Dermis microvascular lymphatic vessel endothelial cell (primary cell): ENCODE data around the gene MNT. TPM values are rescaled to one million over a fixed set of nuclear protein-coding genes. Genes with fewer than 3 reads are reported as not detected.

Source experiments
- DNase-seq, 2 donors: peaks; one replicate each; pipeline versions ENCODE4 v3.0.0 to v3.0.0-alpha.2; 2010; ENCODE audit warnings: low read depth in 2 of 2
- total RNA-seq: library from RNA; depleted of rRNA; stranded (reverse); fragments of >200 nt; gene quantifications from 2 replicates; pipeline ENCODE4 v1.2.1, GENCODE V29; 2014

Gene MNT
- total RNA-seq, 1 donor from 2014 or later: 2.4 TPM

DNA sequence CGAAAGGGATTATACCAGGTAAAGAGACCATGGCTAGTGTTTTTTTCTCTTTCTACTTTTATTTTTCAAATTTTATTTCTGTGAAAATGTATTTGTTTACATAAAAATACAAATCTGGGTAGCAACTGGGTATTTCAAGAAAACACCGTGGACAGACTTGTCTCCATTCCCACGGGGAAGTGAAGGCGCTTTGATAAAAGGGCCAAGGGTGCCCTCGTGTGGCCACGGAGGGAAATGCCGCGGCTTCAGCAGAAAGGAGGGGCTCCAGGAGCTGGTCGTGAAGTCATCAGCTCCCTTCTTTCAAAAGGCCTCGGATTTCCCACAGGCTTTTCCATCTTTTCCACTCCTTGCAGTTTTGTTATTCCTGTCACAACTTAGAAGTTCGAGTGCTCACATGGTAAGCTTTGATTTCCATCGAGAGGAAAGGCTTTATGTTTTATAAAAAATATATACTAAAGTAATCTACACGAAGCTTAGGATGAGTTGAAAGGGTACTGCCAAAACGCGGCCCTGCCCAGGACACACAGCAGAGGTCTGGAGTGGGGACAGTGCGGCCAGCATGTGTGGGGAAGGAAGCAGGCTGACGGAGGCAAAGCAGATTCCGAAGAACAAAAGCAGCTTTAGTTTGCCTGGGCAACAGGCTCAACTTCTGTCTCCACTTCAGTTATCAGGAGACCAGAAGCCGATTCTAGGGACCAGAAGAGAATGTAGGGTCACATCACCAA is 15.3 kb upstream of the MNT start:
- DNase-seq: peak; percentile 59 to 86

DNA sequence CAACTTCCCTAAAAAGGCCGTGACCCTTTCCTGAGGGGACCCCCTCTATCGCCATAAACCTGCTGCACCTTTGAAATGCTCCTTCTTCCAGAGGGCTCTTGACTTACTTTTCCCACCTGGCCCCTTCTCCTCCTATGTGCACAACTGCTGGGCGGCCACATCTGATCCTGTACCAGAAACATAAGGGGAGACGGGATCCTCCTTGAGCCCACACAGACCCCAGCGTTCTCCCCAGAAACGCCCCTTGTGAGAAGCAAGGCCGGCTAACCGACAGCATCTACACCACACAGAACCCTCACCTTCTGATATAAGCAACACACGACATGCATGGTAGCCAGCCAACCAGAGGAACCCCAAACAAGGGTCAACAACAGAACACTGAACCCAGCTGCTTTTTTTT is 14.2 kb upstream of the MNT start:
- DNase-seq: no peak

DNA sequence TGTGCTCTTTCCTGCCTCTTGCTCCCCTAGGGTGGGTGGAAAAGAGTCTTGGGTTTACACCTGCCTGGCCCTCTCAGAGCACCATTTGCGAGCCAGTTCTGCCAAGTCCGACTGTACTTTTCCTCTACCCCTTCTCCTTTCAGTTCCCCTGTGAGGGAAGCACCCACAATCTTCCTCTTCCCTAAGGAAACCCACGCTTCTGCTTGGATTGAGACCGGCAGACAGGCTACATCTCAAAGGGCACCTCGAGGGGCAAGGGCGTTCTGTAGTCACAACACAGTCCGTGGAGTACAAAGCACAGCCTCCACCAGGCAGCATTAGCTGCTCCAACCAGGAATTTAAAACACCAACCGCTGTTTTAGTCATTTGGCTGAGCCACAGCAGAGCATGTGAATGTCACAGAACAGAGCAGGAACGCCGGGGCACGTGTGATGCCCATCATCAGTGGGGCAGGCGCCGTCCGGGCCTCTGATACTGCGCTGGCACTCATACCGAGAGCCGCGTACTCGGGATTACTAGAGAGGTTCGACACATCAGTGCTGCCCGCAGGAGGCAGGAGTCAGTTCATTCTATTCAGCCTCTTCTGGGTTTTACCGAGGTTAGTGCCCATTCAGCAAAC is 13.7 kb upstream of the MNT start:
- DNase-seq: no peak

DNA sequence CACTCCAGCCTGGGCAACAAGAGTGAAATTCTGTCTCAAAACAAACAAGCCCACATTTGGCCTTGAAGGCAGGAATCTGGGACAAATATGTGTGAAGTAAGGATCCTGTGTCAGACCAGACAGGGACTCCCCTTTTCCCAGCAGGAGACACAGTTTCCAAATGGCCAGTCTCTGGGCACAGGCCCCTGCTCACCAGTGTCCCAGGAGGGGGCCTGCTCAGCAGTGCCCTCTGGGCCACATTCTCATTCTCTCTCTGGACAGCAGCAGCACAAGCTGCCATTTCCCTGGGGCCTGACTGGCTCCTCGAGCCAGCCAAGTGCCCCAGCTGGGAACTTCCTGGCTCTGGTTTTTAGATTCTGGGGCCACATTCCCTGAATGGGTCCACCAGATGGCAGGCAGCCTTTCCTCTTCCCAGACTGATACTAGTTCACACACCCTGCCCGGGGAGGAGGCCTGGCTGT is 11.7 kb upstream of the MNT start:
- DNase-seq: peak in 1 of 2 donors; percentile 40

DNA sequence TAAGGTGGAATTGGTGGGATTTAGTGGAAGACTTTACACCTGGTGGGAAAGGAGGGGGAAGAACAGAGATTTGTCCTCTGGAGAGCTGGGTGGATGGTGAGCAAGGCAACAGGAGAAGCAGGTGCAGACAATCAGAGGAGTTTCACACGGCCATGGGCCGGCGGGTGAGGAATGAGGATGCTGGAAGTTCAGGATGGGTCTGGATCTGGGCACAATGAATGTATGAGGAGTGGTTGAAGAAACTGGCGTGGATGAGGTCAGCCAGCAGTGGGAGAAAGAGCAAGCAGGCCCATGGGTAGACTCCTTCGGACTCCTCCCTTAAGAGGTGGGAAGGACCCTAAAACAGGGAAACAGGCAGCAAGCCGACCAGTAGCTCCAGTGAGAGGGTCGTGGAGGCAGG is 10.1 kb upstream of the MNT start:
- no peak for DNase-seq

DNA sequence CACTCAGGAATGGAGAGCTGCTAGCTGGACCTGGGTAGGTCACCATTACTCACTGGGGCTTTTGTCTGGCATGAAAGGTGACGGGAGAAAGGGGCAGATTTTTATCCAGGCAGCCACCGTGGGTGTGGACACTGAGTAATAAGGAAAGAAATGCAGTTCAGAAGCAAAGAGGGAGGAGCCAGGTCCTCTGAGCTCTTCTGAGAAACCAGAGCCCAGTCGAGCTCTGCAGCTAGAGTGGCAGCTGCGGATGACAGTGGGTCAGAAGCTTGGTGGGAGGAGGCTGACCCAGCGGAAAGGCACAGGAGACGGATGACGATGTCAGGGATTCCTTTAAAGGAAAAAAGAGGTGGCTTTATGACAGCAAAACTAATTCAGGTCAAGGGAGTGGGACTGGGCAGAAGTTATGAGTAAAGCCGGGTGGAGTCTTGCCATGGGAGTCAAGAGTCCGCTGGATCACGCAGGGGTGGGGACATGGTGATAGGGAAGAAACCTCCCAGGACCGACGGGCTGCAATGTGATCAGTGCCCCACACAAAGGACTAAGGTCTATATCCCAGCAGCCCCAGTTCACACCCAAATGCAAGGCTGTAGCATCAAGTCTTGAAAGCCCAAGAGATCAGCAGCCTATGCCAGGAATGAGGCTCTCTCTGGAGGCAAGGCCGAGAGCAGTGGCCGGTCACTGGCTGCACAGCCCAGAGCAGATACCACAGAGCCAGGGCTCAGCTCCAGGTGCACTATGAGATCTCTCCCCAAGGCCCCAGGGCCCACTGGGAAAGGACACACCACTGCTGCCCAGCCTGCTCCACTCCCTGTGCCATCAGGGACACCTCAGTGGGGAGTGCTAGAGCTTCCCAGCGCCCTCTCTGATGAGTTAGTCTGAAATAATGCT is 6.3 kb upstream of the MNT start:
- DNase-seq: peak in 1 of 2 donors; percentile 86

DNA sequence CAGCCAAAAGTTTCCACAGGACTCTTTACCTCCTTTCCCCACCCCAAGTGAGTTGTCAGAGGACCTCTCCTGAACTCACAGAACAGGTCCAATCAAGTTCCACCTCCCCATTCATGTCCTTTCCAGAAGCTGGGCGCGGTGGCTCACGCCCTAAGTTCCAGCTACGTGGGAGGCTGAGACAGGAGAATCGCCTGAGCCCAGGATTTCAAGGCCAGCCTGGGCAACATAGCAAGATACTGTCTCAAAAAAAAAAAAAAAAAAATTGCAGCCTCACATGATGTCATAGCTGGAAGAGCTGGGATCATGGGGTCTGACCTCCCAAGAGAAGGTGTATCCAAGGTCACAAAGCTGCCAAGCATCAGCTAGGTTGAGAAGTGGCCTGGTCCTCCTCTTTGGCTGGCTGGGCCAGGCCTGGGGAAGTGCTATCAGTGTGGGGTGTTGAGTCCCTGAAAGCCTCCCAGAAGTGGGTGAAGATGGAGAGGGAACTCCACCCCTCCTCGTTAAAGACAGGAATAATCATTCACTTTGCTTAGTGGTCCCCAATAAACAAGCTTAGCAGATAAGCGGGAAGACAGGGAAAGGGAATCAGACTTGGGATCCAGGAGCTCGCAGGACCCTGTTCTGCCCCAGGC is 5.5 kb upstream of the MNT start:
- DNase-seq: no peak

DNA sequence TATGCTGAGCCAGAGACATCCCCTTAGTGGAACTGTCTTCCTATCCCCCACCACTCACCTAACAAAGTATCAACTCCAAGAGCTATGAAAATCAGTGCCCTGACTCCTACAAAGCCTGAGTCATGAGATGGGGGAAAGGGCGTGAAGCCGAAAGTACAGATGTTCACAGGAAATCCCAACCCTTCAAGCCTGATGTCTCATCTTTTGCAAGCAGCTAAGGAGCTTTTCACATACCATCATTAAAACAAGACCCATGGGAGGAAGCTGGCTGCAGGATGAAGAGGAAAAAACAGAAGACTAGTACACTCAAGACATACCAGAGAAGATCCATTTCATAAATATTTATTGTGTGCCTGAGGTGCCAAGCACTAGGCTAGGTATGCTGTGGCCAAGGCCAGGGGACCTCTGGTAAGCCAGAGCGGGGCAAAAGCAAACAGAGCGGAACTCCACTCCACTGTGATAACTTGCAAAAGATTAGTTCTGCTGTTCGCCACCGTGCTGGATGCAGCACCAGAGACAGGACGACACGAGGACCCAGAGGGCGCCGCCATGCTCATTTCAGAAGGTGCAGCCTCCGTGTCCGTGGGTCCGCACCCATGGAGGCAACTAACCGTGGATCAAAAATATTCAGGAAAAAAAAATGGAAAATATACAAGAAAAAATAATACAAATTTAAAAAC is 4.5 kb upstream of the MNT start:
- peak in 1 of 2 donors; percentile 60 for DNase-seq

DNA sequence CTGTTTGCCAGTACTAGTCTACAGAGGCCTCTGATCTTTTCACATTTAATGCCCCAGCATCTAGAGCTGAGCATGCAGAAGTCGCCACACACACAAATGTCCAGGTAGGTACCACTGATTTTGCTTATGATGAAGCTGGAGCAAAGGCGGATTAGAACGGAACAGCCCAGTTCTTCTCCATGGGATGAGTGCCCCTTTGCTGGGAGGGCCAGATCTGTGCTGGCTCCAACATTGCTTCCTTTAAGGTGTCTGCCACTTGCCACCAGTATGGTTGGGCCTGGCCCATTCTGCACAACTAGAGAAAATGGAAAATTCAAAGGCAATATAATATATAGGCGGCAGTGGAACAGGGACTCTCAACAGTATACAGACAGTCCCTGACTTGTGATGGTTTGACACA is 2.2 kb upstream of the MNT start:
- DNase-seq: no peak

DNA sequence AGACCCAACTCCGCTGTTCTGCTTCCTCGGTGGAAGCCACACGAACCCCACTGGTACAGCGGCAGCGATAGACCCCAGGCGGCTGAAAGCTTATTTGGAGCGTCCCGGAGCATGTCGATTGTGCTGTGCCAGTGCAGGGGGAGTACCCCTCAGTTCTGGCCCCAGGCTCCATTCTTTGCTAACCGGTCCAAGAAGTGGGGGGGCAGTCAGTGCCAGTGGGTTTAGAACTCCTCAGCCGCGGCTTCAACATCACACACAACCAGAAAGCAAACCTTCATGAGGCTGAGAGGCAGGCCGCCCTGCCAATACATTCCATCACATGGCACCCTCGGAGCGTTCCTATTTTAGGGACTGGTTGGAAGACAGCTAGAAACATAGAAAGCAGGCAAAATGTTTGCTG is 1.7 kb upstream of the MNT start:
- DNase-seq: no peak

DNA sequence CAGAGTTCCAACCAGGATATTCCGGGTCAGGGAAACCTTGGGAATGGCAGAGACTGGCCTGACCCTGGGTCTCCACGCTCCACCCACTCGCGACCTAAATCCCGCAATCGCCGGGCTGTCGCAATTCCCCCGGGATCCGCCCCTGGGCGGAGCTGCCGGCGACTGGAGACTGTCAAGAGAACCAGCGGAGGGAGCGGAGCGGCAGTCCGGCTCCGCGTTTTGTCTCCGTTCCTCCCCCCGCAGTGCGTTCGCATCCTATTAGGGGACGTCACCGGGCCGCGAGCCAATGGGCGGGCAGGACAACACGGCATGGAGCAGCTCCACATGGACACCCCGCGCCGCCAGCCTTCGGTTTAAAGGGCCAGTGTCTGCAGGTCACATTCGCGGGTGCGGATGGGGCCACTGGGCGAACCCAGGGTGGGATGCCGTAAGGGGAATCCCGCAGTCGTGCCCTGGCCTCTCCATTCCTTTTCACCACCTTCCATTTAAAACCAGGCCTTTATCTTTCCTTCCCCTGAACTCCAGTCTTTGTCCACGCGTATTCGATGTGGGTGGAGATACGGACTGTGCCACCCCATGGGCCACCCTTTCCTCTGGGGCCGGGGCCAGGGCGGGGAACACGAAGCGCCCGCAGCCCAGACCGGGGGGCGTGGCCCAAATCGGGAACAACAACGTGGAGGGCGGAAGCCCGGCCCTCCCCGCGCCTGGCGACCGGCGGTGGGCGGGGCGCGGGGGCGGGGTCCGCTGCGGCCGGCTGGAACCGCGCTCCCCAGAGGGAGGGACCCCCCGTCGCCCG is 764 bp upstream of the MNT start:
- peak; percentile 99 to 100 for DNase-seq

DNA sequence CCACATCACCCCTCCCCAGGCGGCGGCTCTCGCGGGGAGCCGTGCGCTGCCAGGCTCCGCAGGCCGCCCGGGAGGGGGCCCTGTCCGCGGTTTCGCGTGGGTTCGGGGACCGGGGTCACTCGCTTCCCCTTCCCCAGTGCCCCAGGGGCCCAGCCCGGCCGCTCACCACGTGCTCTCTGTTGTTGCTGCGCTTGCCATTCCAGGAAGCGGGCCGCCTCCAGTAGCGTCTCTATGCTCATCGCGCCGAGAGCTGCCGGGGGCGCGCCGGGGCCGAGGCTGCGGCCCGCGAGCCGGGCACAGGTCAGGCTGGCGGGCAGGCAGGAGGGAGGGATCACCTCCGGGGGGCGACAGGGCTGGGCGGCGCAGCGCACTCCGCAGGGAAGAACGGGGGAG is 390 bp downstream of the MNT start:
- peak in 1 of 2 donors; percentile 64 for DNase-seq

DNA sequence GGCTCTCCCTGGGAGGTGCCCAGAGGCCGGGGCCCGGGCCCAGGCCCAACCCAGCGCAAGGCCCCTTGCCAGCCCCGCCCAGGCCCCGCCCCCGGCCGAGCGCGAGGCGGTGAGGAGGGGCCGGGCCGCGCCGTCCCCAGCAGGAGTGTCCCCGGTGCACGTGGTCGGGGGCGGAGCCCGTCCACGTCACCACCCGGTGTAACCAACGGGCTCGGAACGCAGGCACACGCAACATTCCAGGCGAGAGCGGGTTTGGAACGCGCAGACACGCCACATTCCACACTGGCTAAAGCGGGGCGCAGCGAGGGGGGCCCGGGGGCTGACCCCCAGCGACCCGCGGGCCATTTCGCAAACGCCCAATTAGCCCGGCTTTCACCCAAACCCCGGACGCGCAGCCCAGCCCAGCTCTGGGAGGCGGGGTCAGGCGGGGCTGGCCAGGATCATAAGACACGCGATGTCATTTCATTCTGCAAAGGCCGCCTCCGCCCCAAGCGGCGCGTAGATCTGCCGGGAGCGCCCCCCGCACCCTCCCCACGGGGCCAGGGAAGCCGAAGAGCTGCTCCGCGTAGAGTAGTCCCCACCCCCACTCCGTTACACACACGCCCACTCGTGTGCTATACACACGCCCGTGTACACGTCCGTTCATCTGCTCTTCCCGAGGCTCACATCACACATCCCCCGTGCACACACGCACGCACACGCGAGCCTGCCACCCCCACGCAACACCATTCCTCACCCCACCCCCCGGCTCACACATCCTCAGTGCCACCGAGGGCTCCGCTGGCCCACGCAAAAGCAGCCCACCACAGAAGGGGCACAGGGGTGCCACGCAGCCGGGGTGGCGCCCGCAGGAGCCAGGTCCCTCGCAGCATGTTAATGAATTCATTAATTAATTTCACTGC is 1.0 kb downstream of the MNT start:
- DNase-seq: peak; percentile 90 to 96

DNA sequence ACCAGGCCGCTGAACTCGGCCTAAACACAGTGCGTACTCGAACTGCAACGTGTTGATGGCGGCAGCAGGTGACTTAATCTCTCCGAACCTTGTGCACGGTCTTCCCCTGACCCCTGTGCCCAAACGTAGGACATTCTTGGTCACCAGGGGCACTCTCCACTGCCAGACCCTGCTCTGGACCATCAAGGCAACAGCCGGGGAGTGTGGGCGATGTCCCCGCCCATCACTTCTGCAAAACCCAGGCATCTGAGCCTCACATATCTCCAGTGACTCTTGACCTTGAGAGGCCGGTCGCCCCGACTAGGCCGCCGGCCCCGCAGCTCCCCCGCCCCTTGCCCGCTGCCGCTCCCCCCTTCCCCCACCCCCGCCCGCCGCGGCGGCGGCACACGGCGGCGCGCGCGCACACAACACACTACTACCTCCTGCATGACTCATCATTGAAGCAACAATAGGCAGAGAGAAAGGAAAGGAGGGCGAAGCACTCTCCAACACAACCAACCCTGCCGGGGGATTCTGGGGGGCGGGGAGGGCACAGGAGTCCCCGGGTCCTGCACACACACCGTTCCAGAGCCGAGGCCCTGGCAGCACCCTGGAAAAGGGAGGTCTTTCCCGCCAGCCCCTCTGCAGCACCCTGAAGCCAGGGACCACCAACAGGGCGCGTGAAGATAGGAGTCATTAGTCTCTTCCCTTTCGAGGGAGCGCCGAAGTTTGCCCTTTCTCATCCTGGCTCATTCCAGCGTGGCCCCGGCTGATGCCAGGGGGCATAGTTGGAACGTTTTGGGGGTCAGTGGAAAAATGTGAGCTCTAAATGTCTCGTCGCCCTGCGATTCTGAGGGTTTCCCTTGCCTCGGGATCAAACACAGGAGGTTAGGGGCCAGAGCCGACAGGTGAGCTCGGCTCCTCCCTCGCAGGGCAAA is 1.9 kb downstream of the MNT start:
- DNase-seq: peak; percentile 81 to 93

DNA sequence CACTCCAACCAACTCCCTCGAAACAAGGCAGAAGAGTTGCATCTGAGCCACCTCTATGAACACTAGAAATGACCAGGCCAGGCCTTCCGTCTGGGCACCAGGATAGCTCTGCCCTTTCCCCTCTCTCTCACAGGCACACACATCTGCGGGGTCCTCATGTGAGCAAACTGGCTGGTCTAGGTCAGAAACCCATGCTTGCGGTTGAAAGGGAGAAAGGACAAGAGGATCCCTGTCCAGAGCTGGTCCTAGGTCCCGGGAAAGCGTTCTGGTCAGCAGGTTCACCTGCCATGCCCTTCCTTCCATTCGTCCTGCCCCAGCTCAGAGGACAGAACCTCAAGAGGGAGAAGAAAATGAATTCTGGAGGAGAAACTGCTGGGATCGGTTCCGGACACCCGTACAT is 2.7 kb downstream of the MNT start:
- no peak for DNase-seq

DNA sequence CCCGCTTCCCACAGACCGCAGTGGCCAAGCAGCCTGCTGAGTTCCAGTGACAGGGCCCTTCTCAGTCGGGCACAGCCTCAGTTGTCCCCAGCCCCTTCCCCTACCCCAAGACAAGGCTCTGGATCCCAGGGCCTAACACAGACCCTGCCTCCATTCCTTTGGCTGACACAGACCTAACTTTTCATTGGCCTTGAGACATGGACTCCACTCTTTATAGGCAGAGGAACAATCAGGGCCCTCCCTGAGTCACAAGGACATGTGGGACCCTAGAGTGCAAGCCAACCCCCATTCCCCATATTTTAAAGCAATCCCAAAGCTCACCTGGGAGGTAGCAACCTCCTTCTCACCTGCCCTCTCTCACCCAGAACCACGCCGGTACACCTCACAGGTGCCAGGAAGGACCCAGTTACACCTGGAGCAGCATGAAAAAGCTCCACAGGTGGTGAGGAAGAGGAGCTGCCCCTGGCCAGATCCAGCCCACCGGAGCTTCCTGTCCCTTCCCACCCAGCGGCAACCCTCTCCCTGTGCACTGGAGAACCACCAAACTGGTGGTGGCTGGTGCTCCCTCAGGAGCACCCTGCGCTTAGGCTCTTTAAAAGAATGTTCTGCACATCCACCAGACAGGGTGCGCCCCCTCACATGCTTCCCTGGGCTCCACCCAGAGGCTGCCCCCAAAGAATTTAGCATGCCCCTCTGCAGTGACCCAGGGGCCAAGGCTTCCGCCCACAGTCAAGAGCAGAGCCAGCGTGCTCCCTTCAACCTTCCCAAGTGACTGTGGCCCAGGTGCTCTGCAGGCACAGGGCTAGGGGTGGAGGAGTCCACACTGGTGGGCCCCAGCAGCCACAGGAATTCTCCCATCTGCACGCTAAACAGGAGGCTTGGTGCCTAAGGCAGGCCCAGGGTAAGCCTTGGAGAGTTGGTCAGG is 3.4 kb downstream of the MNT start:
- DNase-seq: no peak

DNA sequence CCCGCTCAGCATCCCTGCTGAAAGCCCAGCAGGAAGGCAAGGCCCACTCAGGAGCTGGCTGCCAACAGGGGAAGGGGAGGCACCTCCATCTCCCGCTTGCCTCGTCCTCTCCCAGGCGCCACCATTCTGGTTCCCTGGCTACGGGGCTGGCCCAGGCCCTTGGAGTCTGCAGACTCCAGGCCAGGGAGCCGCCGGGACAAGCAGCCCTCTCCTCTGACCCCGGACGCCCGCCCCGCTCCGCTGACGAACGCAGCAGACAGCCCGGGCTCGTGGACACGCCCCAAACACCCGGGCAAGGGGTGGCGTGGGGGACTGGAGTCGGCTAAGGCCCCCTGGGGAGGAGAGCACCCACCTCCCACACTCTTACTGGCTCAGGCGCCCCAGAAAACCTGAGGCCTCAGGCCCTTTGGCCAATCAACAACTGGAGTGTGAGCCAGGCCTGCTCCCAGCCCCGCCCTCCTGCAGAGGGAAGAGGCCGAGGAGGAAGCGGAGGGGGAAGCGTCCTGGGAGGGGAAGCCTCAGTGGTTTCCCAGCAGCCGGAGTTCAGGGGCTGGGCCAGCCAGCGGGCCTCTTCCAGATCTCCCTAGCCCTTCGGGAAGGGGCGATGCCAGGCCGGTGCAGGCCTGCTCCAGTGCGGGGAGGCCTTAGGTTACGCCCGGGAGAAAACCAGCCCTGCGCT is 4.2 kb downstream of the MNT start:
- DNase-seq: peak; percentile 71 to 98
